ENCODE measurements around the gene DSE. TPM values are rescaled to one million over a fixed set of nuclear protein-coding genes. Genes with fewer than 3 reads are reported as not detected.

DSE gene
- total RNA-seq, 4 donors from 2014 or later: 12.6 to 71.8 (median 16.2) TPM

DNA sequence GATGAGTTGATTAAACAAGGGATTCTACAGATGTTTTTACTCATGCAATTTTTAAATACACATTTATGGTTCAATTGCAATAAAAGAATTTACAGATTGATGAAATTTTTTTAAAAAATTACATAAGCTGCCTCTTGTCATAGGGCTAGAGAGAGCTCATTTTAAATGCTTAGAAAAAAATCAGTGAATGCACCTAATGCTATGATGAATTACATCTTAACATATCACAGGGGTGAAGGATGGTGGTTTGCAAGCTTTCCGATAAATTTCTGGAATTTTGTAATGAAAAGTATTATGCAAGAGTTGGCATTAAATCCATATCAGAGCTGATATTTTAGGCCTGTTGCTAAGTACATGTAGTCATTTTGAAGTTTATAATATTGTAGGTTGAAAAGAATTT lies 29.6 kb downstream of the DSE start:
- DNase-seq: no peak
- Histone ChIP-seq H3K36me3 (no peaks in the 10 kb centered on the region), H3K4me3 (no peak overlapping the region), H3K9me3 (no peaks in the 10 kb centered on the region), H3K27ac (no peak overlapping the region), H3K27me3 (no peaks in the 10 kb centered on the region), H3K4me1 (no peaks in the 10 kb centered on the region)
- TF ChIP-seq, protein P1, sequence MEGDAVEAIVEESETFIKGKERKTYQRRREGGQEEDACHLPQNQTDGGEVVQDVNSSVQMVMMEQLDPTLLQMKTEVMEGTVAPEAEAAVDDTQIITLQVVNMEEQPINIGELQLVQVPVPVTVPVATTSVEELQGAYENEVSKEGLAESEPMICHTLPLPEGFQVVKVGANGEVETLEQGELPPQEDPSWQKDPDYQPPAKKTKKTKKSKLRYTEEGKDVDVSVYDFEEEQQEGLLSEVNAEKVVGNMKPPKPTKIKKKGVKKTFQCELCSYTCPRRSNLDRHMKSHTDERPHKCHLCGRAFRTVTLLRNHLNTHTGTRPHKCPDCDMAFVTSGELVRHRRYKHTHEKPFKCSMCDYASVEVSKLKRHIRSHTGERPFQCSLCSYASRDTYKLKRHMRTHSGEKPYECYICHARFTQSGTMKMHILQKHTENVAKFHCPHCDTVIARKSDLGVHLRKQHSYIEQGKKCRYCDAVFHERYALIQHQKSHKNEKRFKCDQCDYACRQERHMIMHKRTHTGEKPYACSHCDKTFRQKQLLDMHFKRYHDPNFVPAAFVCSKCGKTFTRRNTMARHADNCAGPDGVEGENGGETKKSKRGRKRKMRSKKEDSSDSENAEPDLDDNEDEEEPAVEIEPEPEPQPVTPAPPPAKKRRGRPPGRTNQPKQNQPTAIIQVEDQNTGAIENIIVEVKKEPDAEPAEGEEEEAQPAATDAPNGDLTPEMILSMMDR (IDR thresholded peaks at IDR 0.05): no peak
- no peak for TF ChIP-seq POLR2A (IDR thresholded peaks at IDR 0.05)

DNA sequence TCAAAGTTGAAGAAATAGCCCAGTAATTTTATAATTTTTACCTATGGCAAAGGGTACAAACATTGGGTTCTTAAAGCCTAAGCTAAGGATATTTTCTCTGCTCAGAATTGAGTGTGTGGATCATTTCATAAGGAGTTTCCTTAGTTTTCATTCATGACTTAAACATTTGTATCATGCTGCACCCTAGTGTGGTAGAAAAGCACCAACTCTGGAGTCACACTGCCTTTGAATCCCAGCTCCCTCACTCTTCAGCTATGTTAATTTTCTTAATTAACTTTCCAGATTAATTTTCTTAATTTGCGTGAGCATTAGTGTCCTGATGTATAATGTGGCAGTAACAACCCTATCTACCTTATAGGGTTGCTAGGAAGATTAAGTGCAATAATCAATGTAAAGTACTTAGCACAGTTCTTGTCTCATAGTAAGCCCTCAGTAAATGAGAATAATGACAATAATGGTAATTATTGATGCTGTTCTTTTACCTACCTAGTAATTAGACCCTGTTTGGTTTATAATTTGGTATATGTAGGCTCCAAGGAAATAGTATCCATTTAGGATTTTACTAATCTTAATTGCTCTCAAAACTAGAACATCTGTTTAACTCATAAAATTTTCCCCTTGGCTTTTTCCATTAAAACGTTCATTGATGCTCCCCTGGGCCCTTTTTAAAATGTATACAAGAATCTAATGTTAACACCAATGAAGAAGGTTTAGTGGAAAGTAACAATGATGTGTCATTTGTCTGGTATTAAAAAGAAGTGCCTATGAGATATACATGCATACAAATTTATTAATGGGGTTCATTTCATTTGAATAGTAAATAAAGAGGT lies 31.6 kb downstream of the DSE start:
- DNase-seq: no peak
- no peaks in the 10 kb centered on the region for H3K36me3 ChIP-seq
- no peak overlapping the region for H3K27ac ChIP-seq
- no peaks in the 10 kb centered on the region for H3K9me3 ChIP-seq
- H3K4me1 ChIP-seq: peaks cover 0 to 3% (median 0%) of the 10 kb centered on the region in 4 donors
- no peaks in the 10 kb centered on the region for H3K27me3 ChIP-seq
- TF ChIP-seq, protein P1 (IDR thresholded peaks at IDR 0.05): no peak
- TF ChIP-seq POLR2A (IDR thresholded peaks at IDR 0.05): no peak
- no peak overlapping the region for H3K4me3 ChIP-seq

DNA sequence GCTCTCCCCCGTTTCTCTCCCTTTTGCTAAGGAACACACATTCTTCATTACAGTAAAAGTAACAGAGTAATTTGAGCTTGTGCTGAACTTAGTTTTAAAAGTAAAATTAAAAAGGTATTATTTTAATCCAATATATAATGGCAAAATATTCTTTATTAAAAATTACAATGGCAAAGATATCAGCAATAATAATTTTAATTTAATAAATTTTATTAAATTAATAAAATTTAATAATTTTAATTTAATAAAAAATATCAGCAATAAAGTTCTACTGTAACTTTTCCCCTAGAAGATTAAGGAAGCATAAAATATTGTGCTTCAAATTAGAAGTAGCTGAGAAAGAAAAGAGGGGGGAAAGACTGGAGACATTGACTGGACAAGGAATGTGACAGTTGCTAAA lies 32.5 kb downstream of the DSE start:
- H3K27me3 ChIP-seq: no peaks in the 10 kb centered on the region
- DNase-seq: no peak
- no peak overlapping the region for H3K27ac ChIP-seq
- H3K4me1 ChIP-seq: peaks cover 0 to 3% (median 0%) of the 10 kb centered on the region in 4 donors
- no peaks in the 10 kb centered on the region for H3K9me3 ChIP-seq
- H3K4me3 ChIP-seq: no peak overlapping the region
- no peaks in the 10 kb centered on the region for H3K36me3 ChIP-seq
- TF ChIP-seq, protein P1 (IDR thresholded peaks at IDR 0.05): no peak
- TF ChIP-seq POLR2A (IDR thresholded peaks at IDR 0.05): no peak

DNA sequence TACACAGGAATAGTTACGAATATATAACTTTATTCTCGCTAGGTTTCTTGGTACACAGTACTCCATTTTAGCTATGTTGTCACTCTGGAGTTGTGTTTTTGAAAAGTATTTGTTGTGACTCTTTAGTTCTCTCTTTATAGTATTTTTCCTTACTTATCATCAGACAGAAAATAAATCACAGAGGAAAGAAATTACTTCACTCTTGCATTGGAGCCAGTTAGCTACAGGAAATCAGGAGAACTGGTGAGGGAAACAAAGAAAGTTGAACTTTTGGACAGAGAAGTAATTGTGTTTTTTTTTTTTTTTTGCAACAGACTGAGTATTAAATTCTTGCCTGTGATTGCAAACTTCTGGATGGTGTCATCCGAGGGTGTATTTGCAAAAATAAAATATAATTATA lies 33.9 kb downstream of the DSE start:
- Histone ChIP-seq H3K36me3 (no peaks in the 10 kb centered on the region), H3K4me1 (peaks cover 0 to 5% (median 0%) of the 10 kb centered on the region in 4 donors), H3K27me3 (no peaks in the 10 kb centered on the region), H3K27ac (peak overlapping the region in 1 of 4 donors; percentile 71), H3K4me3 (no peak overlapping the region), H3K9me3 (no peaks in the 10 kb centered on the region)
- DNase-seq: no peak
- TF ChIP-seq POLR2A (IDR thresholded peaks at IDR 0.05): no peak
- TF ChIP-seq, protein P1 (IDR thresholded peaks at IDR 0.05): no peak

DNA sequence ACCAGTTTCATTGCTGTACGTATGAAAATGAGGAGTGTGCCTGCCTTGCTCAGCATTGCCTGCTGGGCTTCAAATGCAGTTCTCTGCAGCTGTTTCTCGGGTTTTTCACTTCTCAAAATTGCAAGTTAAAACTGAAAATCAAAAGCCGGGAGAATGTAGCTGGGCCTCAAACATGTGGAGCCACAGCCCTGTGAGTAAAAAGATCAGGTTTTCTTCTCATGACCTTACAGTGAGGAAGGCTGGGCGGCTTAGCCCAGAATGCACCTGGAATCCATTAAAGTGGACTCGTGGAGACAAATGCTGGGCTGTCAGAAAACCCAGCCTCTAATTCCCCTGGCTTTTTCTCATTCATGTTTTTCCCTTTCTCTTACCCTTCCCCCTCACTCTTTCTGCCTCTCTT lies 34.4 kb downstream of the DSE start:
- Histone ChIP-seq H3K4me1 (peaks cover 0 to 5% (median 1%) of the 10 kb centered on the region in 4 donors), H3K9me3 (no peaks in the 10 kb centered on the region), H3K4me3 (no peak overlapping the region), H3K27me3 (no peaks in the 10 kb centered on the region), H3K27ac (peak overlapping the region in 2 of 4 donors; percentile 28 to 71), H3K36me3 (no peaks in the 10 kb centered on the region)
- peak in 2 of 3 donors; percentile 53 to 62 for DNase-seq
- TF ChIP-seq POLR2A (IDR thresholded peaks at IDR 0.05): no peak
- TF ChIP-seq, protein P1 (IDR thresholded peaks at IDR 0.05): no peak
